ENCODE results near the gene FASTKD1. TPM values are rescaled to one million over a fixed set of nuclear protein-coding genes. Genes with fewer than 3 reads are reported as not detected.
"Not testable (repeated sequence)": the region's sequence is repeated elsewhere in the genome, so short reads cannot be mapped to it uniquely, and the experiment has no call there.

FASTKD1 gene
- polyA plus RNA-seq, 1 of the 3 experiments (the other 2 are of a cell fraction): 8.7 TPM

GRCh38 chr2:169579044-169579443 is 5.4 kb upstream of the FASTKD1 start:
- Histone ChIP-seq H3F3A (replicated peaks; ENCODE audit: insufficient read depth) (no peaks in the 10 kb centered on the region), H3K4me3 (ENCODE audit: low read depth in 2 of 2, low read length in 1 of 2) (no peak overlapping the region), H3K27me3 (ENCODE audit: insufficient read depth) (no peaks in the 10 kb centered on the region), H3K4me2 (no peak overlapping the region), H3K4me1 (ENCODE audit: control insufficient read depth in 1 of 2, insufficient read depth in 2 of 2, low read depth in 1 of 2, low read length in 1 of 2) (peaks cover 0 to 2% of the 10 kb centered on the region in 2 experiments; a peak in 1 of 4 replicates), H4K20me1 (ENCODE audit: insufficient read depth) (no peaks in the 10 kb centered on the region), H3K9me2 (no peaks in the 10 kb centered on the region), H3K9me3 (no peaks in the 10 kb centered on the region), H3K9ac (no peak overlapping the region), H2AFZ (ENCODE audit: low read depth) (no peak overlapping the region), H3K79me2 (ENCODE audit: insufficient read depth) (no peaks in the 10 kb centered on the region), H3K36me3 (replicated peaks in 1 of 2; ENCODE audit: control insufficient read depth in 1 of 2, insufficient read depth in 2 of 2, low read length in 1 of 2) (no peaks in the 10 kb centered on the region), H3K27ac (ENCODE audit: low read depth in 2 of 2, low read length in 1 of 2) (no peak overlapping the region)
- WGBS (ENCODE audit: low lambda C conversion rate): 29% methylated on average over 6 of the region's 6 CpGs
- ChIA-PET CTCF (no interaction called here), POLR2A (no interaction called here)
- no peak for DNase-seq
- no peak for TF ChIP-seq YY1 (IDR thresholded peaks at IDR 0.05; ENCODE audit: low read depth)
- no peak for TF ChIP-seq USF1 (IDR thresholded peaks at IDR 0.05; ENCODE audit: borderline replicate concordance, low read depth)
- no peak for TF ChIP-seq POLR2AphosphoS5 (IDR thresholded peaks at IDR 0.05; ENCODE audit: low read depth, low read length)
- TF ChIP-seq GATA2 (CRISPR knock-in tag; IDR thresholded peaks at IDR 0.05): no peak
- no peak for TF ChIP-seq TAF1 (IDR thresholded peaks at IDR 0.05; ENCODE audit: borderline replicate concordance, low read depth, low read length)
- TF ChIP-seq CTCF (IDR thresholded peaks at IDR 0.05): no peak
- no peak for TF ChIP-seq NRF1 (IDR thresholded peaks at IDR 0.05; ENCODE audit: low read depth, low read length)
- TF ChIP-seq TCF12 (IDR thresholded peaks at IDR 0.05): no peak
- TF ChIP-seq ZBTB33 (IDR thresholded peaks at IDR 0.05; ENCODE audit: borderline replicate concordance, low read depth): no peak
- no peak for TF ChIP-seq EZH2phosphoT487 (IDR thresholded peaks at IDR 0.05; ENCODE audit: borderline replicate concordance, low read depth)
- TF ChIP-seq JUND (IDR thresholded peaks at IDR 0.05): no peak
- no peak for TF ChIP-seq FOSL2 (IDR thresholded peaks at IDR 0.05; ENCODE audit: borderline replicate concordance, low read depth)
- TF ChIP-seq FOXJ3 (CRISPR knock-in tag; IDR thresholded peaks at IDR 0.05): no peak
- TF ChIP-seq MAX (IDR thresholded peaks at IDR 0.05; ENCODE audit: low read depth): no peak

- H3K4me3 ChIP-seq (ENCODE audit: low read depth in 2 of 2, low read length in 1 of 2); H3K9me2 ChIP-seq; CTCF ChIA-PET; H2AFZ ChIP-seq (ENCODE audit: low read depth); H3K4me2 ChIP-seq; H3K9me3 ChIP-seq; H3K27me3 ChIP-seq (ENCODE audit: insufficient read depth); DNase-seq; H3K9ac ChIP-seq; H3K36me3 ChIP-seq (replicated peaks in 1 of 2; ENCODE audit: control insufficient read depth in 1 of 2, insufficient read depth in 2 of 2, low read length in 1 of 2); H3F3A ChIP-seq (replicated peaks; ENCODE audit: insufficient read depth); H4K20me1 ChIP-seq (ENCODE audit: insufficient read depth); POLR2A ChIA-PET; H3K27ac ChIP-seq (ENCODE audit: low read depth in 2 of 2, low read length in 1 of 2); H3K4me1 ChIP-seq (ENCODE audit: control insufficient read depth in 1 of 2, insufficient read depth in 2 of 2, low read depth in 1 of 2, low read length in 1 of 2): not testable (repeated sequence)
- peaks cover 31% of the 10 kb centered on the region for H3K79me2 ChIP-seq (ENCODE audit: insufficient read depth)
- WGBS (ENCODE audit: low lambda C conversion rate): 95% methylated on average over 4 of the region's 36 CpGs
Observed at GRCh38 chr2:169575264-169575663, 1.6 kb upstream of the FASTKD1 start.

GRCh38 chr2:169574539-169574938 is 874 bp upstream of the FASTKD1 start:
- H3K9me2 ChIP-seq; H4K20me1 ChIP-seq (ENCODE audit: insufficient read depth); H2AFZ ChIP-seq (ENCODE audit: low read depth); H3K9ac ChIP-seq; H3K27ac ChIP-seq (ENCODE audit: low read depth in 2 of 2, low read length in 1 of 2); CTCF ChIA-PET; H3K27me3 ChIP-seq (ENCODE audit: insufficient read depth); H3F3A ChIP-seq (replicated peaks; ENCODE audit: insufficient read depth); H3K4me3 ChIP-seq (ENCODE audit: low read depth in 2 of 2, low read length in 1 of 2); POLR2A ChIA-PET; H3K4me1 ChIP-seq (ENCODE audit: control insufficient read depth in 1 of 2, insufficient read depth in 2 of 2, low read depth in 1 of 2, low read length in 1 of 2); DNase-seq; H3K9me3 ChIP-seq; H3K36me3 ChIP-seq (replicated peaks in 1 of 2; ENCODE audit: control insufficient read depth in 1 of 2, insufficient read depth in 2 of 2, low read length in 1 of 2); H3K4me2 ChIP-seq: not testable (repeated sequence)
- peaks cover 36% of the 10 kb centered on the region for H3K79me2 ChIP-seq (ENCODE audit: insufficient read depth)
- 72% methylated on average over 5 of the region's 5 CpGs for WGBS (ENCODE audit: low lambda C conversion rate)

All from SK-N-SH (cell line).